Measurements from ENCODE around the gene AQP6.

AQP6 gene

GRCh38 chr12:49953961-49954846 lies 18.5 kb upstream of the AQP6 start:
- TF ChIP-seq ZFX (IDR thresholded peaks at IDR 0.05; ENCODE audit: borderline replicate concordance) (no peak), CTCF (IDR thresholded peaks at IDR 0.05) (no peak)
- H3K27ac ChIP-seq, result no peak overlapping the region

GRCh38 chr12:49954863-49955830 lies 17.6 kb upstream of the AQP6 start:
- TF ChIP-seq CTCF (IDR thresholded peaks at IDR 0.05) (no peak), ZFX (IDR thresholded peaks at IDR 0.05; ENCODE audit: borderline replicate concordance) (no peak)
- H3K27ac ChIP-seq, result no peak overlapping the region

GRCh38 chr12:49955899-49956662 lies 16.7 kb upstream of the AQP6 start:
- no peak for TF ChIP-seq ZFX (IDR thresholded peaks at IDR 0.05; ENCODE audit: borderline replicate concordance)
- no peak for TF ChIP-seq CTCF (IDR thresholded peaks at IDR 0.05)
- H3K27ac ChIP-seq, result no peak overlapping the region

GRCh38 chr12:49956663-49957569 lies 15.8 kb upstream of the AQP6 start:
- no peak overlapping the region for H3K27ac ChIP-seq
- TF ChIP-seq ZFX (IDR thresholded peaks at IDR 0.05; ENCODE audit: borderline replicate concordance), result no peak
- TF ChIP-seq CTCF (IDR thresholded peaks at IDR 0.05), result no peak

GRCh38 chr12:49957570-49957967 lies 15.2 kb upstream of the AQP6 start:
- TF ChIP-seq ZFX (IDR thresholded peaks at IDR 0.05; ENCODE audit: borderline replicate concordance), result no peak
- TF ChIP-seq CTCF (IDR thresholded peaks at IDR 0.05), result no peak

More at GRCh38 chr12:49957570-49957967, 15.2 kb upstream of the AQP6 start:
- no peak overlapping the region for H3K27ac ChIP-seq
